NB4 (cell line): Measurements from ENCODE around the gene MED7.

ENCODE experiments used
- CTCF ChIP-seq: IDR thresholded peaks from one replicate; pipeline ENCODE4 v1.5.1; 2012; ENCODE audit warnings: low read depth, low read length
- POLR2A ChIP-seq: IDR thresholded peaks from 2 replicates; pipeline ENCODE4 v1.6.1; 2011; ENCODE audit warnings: mild to moderate bottlenecking; ENCODE audit not compliant: insufficient read length; ENCODE audit errors: extremely low read depth

GRCh38 chr5:157175071-157175612, 32.5 kb upstream of the MED7 start:
- TF ChIP-seq CTCF, result no peak
- no peak for TF ChIP-seq POLR2A
